HL-60/S4 treated with phorbol 12-myristate 13-acetate at 8.2 ng/mL for 4 days and 3 days (cell line): ENCODE measurements around the gene GPR183.

Source experiments
- in situ Hi-C: fragments of 300-500 bp; cut with MboI; formaldehyde crosslinking; loops from 2 replicates; pipeline ENCODE4 v1.15.0; 2022; ENCODE audit warnings: low sequenced_read_pairs

The GPR183 gene, protein sequence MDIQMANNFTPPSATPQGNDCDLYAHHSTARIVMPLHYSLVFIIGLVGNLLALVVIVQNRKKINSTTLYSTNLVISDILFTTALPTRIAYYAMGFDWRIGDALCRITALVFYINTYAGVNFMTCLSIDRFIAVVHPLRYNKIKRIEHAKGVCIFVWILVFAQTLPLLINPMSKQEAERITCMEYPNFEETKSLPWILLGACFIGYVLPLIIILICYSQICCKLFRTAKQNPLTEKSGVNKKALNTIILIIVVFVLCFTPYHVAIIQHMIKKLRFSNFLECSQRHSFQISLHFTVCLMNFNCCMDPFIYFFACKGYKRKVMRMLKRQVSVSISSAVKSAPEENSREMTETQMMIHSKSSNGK

GRCh38 chr13:99307247-99307646, at the start of gene GPR183:
TSS of gene GPR183 (minus strand) at chr13:99307399. CDS start at chr13:99296145, 11,254 bp downstream.
- in situ Hi-C loops: no loop called here

DNA sequence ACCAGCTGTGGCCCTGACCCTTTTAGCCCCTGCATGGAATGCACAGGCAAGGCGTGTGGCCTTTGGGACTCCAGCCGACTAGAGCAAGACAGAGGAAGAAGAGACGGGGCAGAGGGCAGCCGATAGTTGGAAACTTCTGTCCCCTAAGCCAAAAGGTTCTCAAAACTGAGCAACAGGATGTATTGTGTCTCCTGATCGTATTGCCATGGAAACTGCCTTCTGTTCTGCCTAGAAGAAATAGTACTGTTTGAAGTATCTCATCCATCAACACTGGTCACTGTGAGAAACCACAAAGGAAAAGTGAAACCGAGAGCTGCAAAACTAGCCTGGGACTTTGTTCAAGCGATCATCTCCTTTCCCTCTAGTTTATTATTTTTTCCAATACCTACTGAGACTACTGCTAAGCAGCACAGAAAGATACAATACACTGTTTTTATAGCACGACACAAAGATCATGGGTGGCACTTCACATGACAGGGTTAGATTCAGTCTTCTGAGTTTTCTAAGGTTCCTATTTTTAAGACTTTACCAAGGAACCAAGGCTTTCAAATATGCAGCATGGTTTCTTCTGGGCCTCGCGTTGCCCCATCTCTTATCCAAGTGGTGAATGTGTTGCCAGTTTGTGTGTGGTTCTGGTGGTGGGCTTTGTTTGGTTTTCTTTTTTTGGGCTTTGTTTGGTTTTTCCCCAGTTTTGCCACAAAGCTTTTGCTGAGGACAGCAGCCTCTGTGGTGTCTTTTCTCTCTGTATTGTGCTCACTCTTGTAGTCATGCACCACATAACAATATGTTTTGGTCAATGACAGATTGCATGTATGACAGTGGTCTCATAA, 49.3 kb upstream of the GPR183 start:
- in situ Hi-C loops: no loop called here

GRCh38 chr13:99356012-99356261, 48.7 kb upstream of the GPR183 start:
- in situ Hi-C loops: no loop called here

GRCh38 chr13:99355267-99356011, 48.2 kb upstream of the GPR183 start:
- in situ Hi-C loops: no loop called here

- in situ Hi-C loops: no loop called here
Observed at GRCh38 chr13:99354371-99354951, 47.3 kb upstream of the GPR183 start.

GRCh38 chr13:99353836-99354235, 46.6 kb upstream of the GPR183 start:
- in situ Hi-C loops: no loop called here

DNA sequence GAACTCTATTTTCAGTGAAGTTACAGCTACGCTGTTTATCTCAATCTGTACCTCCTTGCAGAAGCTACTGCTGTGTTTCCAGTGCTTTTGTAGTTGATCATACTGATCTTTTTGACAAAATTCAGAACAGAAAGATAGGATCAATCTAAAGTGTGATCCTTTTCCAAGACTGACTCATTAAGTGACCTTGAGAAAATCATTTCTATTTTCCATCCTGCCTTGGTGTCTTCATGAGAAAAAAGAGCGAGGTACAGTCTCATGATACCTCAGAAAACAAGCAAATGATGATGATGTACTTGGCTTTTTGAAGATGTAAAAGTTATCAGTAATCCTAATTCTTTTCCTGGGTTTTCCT, 46.0 kb upstream of the GPR183 start:
- in situ Hi-C loops: no loop called here

DNA sequence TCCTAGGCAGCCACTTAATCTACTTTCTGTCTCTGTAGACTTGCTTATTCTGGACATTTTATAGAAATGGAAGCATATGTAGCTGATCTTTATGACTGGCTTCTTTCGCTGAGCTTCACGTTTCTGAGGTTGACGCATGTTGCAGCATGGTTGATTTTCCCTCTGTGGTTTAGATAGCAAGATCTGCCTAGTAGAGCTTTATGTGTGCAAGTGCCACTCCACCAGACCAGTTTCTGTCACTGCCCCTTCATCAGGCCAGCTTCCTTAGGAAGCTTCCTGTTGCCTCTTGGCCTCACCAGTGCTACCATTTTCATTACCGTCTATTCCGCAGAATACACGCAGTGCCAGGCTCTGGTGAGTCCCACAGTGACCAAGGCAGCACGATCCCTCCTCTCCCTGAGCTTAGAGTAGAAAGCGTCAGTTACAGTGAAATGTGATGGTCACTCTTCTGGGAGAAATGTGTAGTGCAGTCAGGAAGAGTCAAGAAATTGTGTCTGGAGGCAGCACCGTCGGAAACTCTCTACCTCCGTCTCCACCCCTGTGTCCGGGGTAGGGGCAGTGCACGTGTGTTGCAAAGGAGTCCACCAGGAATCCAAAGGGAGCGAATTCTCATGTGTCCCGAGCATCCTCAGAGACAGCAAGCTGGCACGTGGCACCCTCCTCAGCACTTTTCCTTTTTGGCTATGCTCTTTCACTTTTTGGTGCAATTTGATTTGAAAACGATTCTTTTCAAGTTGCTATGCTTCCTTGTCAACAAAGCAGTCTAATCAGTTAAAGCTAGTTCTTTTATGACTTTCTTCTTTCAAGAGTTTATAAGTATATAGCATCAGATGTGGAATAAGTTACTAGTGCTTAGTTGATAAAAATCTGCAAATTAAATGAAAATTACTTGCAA, 45.4 kb upstream of the GPR183 start:
- in situ Hi-C loops: no loop called here

DNA sequence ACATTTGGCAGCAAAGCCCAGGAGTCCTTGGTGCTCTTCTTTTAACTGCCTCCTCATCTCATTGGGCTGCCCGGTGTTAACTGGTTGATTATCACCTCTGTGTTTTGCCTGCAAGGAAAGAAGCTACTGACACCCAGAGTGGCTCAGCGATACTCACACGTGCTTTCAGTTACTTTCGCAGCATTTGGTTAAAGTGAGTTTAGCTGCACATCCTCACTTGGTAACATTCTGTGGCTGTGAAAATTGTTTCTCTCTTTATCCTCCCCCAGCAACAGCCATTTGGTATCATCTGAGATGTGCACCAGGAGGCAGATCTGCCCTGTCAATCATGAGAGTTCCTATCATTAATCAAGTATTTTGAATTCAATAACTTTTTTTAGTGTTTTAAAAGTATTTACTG, 44.6 kb upstream of the GPR183 start:
- in situ Hi-C loops: no loop called here

DNA sequence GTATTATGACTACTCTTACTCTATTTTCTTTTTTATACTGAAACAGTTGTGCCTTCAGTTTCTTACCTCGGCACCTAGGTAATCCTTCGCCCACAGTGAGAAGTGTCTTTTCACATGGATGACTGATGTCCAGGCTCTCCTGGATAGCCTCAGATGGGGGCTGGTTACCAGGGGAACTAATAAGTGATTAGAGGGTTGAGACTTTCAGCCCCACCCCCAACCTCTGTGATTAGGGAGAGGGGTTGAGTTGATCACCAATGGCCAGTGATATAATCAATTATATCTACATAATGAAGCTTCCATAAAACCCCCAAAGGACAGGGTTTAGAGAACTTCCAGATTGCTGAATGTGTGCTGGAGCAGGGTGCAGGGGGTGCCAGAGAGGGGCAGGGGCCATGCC, 43.0 kb upstream of the GPR183 start:
- in situ Hi-C loops: no loop called here

- in situ Hi-C loops: no loop called here
Observed at GRCh38 chr13:99347911-99348451, 40.8 kb upstream of the GPR183 start.

- in situ Hi-C loops: no loop called here
Observed at GRCh38 chr13:99347335-99347878, 40.2 kb upstream of the GPR183 start.

DNA sequence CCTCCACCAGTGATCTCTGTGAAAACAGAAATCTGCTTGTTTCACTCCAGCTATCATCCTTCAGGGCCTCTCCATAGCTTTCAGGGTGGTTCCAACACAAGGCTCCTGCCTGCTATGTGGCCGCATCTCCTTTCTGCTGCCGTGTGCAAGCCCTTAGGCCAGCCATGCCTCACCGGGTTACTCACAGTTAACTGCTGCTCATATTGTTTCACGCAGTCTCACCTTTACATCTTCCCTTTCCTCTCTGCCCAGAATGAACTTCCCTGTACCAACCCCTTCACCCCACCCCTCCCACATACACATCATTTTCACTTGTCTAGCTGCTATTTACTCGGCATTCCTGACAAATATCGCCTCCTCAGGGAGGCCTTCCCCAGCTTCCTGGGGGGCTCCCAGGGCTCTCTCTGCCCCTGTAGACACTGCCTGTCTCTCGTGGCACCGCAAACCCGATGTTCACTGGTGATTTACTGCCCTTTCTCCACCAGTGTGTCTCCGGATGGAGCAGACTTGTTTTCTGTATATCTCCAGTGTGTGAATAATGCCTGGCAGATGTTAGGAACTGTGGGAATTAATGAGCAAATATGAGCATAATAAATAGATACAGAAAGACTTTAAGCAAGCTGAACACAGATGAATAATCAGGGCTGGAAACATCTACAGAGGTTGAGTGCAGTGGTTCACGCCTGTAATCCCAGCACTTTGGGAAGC, 39.3 kb upstream of the GPR183 start:
- in situ Hi-C loops: no loop called here

DNA sequence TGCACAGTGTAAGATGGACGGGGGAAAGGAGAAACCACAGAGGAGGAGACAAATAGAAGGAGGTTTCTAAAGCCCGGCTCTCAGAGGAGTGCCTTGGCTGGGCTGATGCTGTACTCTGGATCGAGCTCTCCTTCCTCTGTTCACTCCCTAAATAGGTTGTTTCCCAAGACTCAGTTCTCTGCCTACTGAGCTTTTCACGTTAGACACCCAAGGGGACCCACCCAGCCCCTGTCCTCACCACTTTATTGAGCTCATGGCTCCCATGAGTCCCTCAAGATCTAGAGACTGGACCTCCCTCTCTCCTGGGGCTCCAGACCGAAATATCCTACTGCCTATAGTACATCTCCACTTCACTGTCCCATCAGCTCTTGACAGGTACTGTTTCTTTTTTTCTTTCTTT, 38.1 kb upstream of the GPR183 start:
- in situ Hi-C loops: no loop called here

DNA sequence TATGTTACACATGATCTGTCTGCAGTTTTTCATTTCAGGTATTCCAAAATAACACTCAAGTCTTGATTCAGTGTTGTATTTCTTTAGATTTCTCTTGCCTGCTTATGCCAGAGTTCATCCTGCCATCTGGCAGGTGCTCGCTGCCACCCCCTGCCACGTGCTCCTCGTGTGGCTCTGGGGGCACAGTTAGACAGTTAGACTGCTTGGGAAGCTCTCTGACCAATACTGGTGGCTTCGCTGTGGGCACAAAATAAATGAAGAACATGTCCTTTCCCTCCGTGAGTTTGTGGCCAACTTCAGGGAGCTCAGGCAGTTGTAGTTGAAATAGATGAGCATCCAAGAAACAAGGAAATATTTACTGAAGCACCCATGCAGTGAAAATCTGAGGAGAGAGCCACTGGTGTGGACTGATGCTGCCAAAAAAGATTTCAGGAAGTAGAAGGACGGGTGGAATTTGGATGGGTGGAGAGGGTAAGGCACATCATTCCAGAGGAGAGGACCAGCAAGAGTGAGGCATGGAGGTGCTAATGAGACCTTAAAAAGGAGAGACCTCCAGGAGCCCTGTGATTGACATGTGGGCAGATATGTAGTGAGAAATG, 37.5 kb upstream of the GPR183 start:
- in situ Hi-C loops: no loop called here

DNA sequence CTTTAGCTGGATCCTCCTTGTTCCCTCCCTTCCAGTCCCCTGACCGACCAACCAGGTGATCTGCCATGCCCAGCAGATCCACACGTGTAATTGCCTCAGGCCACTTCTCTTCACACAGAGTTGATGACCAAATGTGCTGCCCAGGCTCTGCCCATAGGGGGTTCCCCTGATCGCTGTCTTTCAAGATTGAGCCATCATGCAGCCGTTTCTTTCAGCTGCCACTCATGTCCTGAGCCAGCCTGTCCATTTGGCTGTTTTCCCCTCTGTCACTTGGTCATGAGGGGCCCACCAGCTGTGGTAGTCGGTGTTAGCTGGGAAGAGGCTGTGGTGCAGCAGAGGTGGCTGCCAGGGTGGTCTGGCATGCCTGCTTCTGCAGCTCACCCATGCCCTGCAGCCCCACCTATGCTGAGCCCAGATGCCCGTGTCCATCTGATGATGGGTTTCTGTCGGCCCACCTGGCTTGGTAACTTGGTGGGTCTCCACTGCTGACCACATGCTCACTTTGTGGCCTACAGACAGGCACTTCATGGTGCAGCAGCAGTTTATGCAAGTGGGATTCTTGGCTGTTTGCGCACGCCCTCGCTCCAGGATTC, 35.6 kb upstream of the GPR183 start:
- in situ Hi-C loops: no loop called here

DNA sequence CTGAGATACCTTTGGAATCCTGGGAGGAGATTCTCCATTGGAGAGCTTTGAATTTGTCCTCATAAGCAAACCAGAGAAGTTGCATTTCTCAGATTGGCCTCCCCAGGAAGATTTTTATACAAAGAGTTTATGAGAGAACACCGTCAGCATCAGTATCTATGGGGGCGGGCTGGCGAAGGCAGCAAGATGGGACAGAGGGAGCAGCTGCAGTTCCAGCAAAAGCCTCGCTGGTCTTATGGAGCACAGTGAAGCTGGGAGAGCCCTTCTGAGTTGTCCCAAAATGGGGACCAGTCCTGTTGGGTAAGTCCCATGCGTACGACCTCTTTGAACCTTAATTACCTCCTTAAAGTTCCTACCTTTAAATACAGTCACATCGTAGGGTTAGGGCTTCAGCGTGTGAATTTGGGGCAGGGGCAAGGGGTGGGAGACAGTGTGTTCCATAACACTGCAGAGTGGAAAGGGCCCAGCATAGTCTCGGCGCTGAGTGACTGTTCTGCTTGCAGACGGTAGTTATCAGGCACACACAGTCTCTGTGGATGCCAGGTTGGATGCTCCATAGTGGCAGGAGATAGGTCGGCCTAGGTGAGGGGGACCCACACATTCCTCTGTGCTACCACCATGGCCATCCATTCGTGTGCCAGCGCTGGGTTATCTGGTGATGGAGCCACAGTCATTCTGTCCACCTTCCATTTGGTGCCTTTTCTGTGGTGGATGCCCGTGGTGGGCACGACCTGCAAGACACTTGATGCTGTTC, 34.9 kb upstream of the GPR183 start:
- in situ Hi-C loops: no loop called here

DNA sequence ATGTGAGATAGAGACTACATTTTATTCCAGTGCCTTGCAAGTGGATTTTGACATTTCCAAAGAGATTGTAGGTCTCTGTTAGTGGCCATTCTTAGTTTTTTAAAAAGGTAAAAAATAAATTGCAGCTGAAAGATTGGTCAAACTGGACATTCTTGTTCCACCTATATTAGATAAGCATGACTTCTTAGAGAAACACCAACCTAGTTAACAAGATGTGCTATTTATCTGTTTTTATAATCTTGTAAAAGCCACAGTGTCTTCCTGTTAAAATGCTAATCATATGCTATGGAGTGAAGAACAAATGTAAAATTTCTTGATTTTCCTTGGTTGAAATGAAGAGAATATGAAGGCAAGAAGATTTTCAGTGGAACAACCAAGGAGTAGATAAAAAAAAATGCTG, 33.4 kb upstream of the GPR183 start:
- in situ Hi-C loops: no loop called here
